HepG2 (cell line): ENCODE measurements around the gene TOPORS. TPM values are rescaled to one million over a fixed set of nuclear protein-coding genes. Genes with fewer than 3 reads are reported as not detected.

Source experiments
- ATF4 ChIP-seq, 2 experiments: fragments of 450-650 bp in 1 of 2; sonication (generic) in 1 of 2; formaldehyde crosslinking; IDR thresholded peaks; 2 replicates each; pipeline versions ENCODE4 v1.5.0 to v1.8.0; 2020 to 2022; ENCODE audit warnings: mild to moderate bottlenecking in 1 of 2, missing genetic modification reagents in 1 of 2
- CTCF ChIP-seq: sonication (generic); formaldehyde crosslinking; IDR thresholded peaks from 2 replicates; pipeline ENCODE4 v1.5.0; 2020; ENCODE audit warnings: mild to moderate bottlenecking, missing genetic modification reagents, moderate library complexity
- FOSL2 ChIP-seq: sonication (generic); formaldehyde crosslinking; IDR thresholded peaks from 2 replicates; pipeline ENCODE4 v1.4.0; 2020; ENCODE audit warnings: missing genetic modification reagents
- GATAD1 ChIP-seq: IDR thresholded peaks from 2 replicates; pipeline ENCODE4 v1.6.1; 2016; ENCODE audit warnings: missing genetic modification reagents, missing compliant biosample characterization
- HNF4A ChIP-seq: sonication (generic); formaldehyde crosslinking; IDR thresholded peaks from 2 replicates; pipeline ENCODE4 v1.4.0; 2020; ENCODE audit warnings: missing genetic modification reagents
- KDM2A ChIP-seq: sonication (generic); formaldehyde crosslinking; IDR thresholded peaks from 2 replicates; pipeline ENCODE4 v1.4.0; 2020; ENCODE audit warnings: low read depth, missing genetic modification reagents, borderline replicate concordance
- MXD3 ChIP-seq: IDR thresholded peaks from 2 replicates; pipeline ENCODE4 v1.6.1; 2016; ENCODE audit warnings: mild to moderate bottlenecking, missing biosample characterization, missing genetic modification reagents
- NFE2L1 ChIP-seq: sonication (generic); formaldehyde crosslinking; IDR thresholded peaks from 2 replicates; pipeline ENCODE4 v1.4.0; 2020; ENCODE audit warnings: missing genetic modification reagents, mild to moderate bottlenecking, borderline replicate concordance
- PITX1 ChIP-seq: sonication (generic); formaldehyde crosslinking; IDR thresholded peaks from 2 replicates; pipeline ENCODE4 v1.5.1; 2020; ENCODE audit warnings: mild to moderate bottlenecking, missing genetic modification reagents
- REXO4 ChIP-seq: sonication (generic); formaldehyde crosslinking; IDR thresholded peaks from 2 replicates; pipeline ENCODE4 v1.8.0; 2022; ENCODE audit warnings: missing genetic modification reagents, mild to moderate bottlenecking, borderline replicate concordance
- SOX13 ChIP-seq, 3 experiments: fragments of 450-650 bp in 1 of 3; sonication (generic) in 1 of 3; formaldehyde crosslinking in 1 of 3; IDR thresholded peaks in 2 of 3; conservative IDR thresholded peaks in 1 of 3; 2 replicates each; pipeline versions ENCODE4 v1.5.0 to v1.6.1; 2016 to 2020; ENCODE audit warnings: antibody characterized with exemption in 1 of 3, mild to moderate bottlenecking in 1 of 3, missing compliant biosample characterization in 1 of 3, missing genetic modification reagents in 1 of 3, moderate library complexity in 1 of 3
- TARDBP ChIP-seq: sonication (generic); formaldehyde crosslinking; IDR thresholded peaks from 2 replicates; pipeline ENCODE4 v1.8.0; 2022; ENCODE audit warnings: mild to moderate bottlenecking, missing genetic modification reagents
- U2AF1 ChIP-seq: fragments of 200-400 bp; formaldehyde crosslinking; optimal IDR thresholded peaks from 2 replicates; pipeline ENCODE3; 2017; ENCODE audit warnings: mild to moderate bottlenecking, low read depth, low read length
- ZNF44 ChIP-seq: sonication (generic); formaldehyde crosslinking; IDR thresholded peaks from 2 replicates; pipeline ENCODE4 v1.5.1; 2020; ENCODE audit warnings: mild to moderate bottlenecking, missing genetic modification reagents
- ZNF552 ChIP-seq: sonication (generic); formaldehyde crosslinking; IDR thresholded peaks from 2 replicates; pipeline ENCODE4 v1.9.0; 2022; ENCODE audit warnings: missing genetic modification reagents, mild to moderate bottlenecking, borderline replicate concordance
- ZNF672 ChIP-seq: sonication (generic); formaldehyde crosslinking; IDR thresholded peaks from 2 replicates; pipeline ENCODE4 v1.8.1; 2022; ENCODE audit warnings: missing genetic modification reagents
- ZNF883 ChIP-seq: sonication (generic); formaldehyde crosslinking; IDR thresholded peaks from 2 replicates; pipeline ENCODE4 v1.5.1; 2020; ENCODE audit warnings: mild to moderate bottlenecking, missing genetic modification reagents; ENCODE audit errors: not compliant biosample characterization
- ZUFSP ChIP-seq: sonication (generic); formaldehyde crosslinking; IDR thresholded peaks from 2 replicates; pipeline ENCODE4 v1.9.0; 2021; ENCODE audit warnings: missing genetic modification reagents, mild to moderate bottlenecking, borderline replicate concordance
- polyA plus RNA-seq, 8 experiments: library from polyadenylated mRNA; depleted of rRNA in 3 of 8; stranded (reverse) in 7 of 8; unstranded in 1 of 8; fragments of >200 nt; fragmentation: Illumina TruSeq in 4 of 8; extraction: Trizol in 4 of 8; gene quantifications; 2 replicates each; pipeline versions ENCODE4 v1.2.1 to v1.2.3, GENCODE V29; 2011 to 2016; ENCODE audit warnings: low read depth in 4 of 8, missing spikeins in 1 of 8, mixed read lengths in 1 of 8; ENCODE audit not compliant: insufficient read depth in 1 of 8
- total RNA-seq, 5 experiments: library from RNA; depleted of rRNA; stranded (reverse); fragments of >200 nt; fragmentation: Illumina TruSeq; extraction: Trizol; gene quantifications; 2 replicates each; pipeline ENCODE4 v1.2.3, GENCODE V29; 2016; ENCODE audit warnings: low read depth in 1 of 5
- TF ChIP-seq, protein P1 (sequence below): sonication (generic); formaldehyde crosslinking; IDR thresholded peaks from 2 replicates; pipeline ENCODE4 v1.4.0; 2020; ENCODE audit warnings: missing genetic modification reagents, borderline replicate concordance
- TF ChIP-seq, protein P2 (sequence below): sonication (generic); formaldehyde crosslinking; IDR thresholded peaks from 2 replicates; pipeline ENCODE4 v1.5.0; 2020; ENCODE audit warnings: missing genetic modification reagents, mild to moderate bottlenecking, borderline replicate concordance

The TOPORS gene
- total and polyA plus RNA-seq, 2 of the 13 experiments (the other 11 are each of a cell fraction or from before 2014, with no cell fraction given): 6.8 to 19.6 TPM

GRCh38 chr9:32571969-32572899, 19.8 kb upstream of the TOPORS start (continued):
- no peak for TF ChIP-seq ZUFSP
- no peak for TF ChIP-seq ATF4 (CRISPR knock-in tag; IDR thresholded peaks at IDR 0.05)
- peak; percentile 47; the same call in 1 of the 2 replicates for TF ChIP-seq FOSL2 (CRISPR knock-in tag)
- TF ChIP-seq NFE2L1: no peak
- TF ChIP-seq GATAD1: peak; percentile 63; the same call in 1 of the 2 replicates
- TF ChIP-seq, protein P1, sequence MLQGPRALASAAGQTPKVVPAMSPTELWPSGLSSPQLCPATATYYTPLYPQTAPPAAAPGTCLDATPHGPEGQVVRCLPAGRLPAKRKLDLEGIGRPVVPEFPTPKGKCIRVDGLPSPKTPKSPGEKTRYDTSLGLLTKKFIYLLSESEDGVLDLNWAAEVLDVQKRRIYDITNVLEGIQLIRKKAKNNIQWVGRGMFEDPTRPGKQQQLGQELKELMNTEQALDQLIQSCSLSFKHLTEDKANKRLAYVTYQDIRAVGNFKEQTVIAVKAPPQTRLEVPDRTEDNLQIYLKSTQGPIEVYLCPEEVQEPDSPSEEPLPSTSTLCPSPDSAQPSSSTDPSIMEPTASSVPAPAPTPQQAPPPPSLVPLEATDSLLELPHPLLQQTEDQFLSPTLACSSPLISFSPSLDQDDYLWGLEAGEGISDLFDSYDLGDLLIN: no peak
- TF ChIP-seq TARDBP (CRISPR knock-in tag): peak; percentile 69; the same call in 1 of the 2 replicates
- no peak for TF ChIP-seq PITX1 (CRISPR knock-in tag)
- peak; percentile 78 for TF ChIP-seq CTCF (CRISPR knock-in tag)
- no peak for TF ChIP-seq U2AF1
- TF ChIP-seq HNF4A (CRISPR knock-in tag): no peak
- no peak for TF ChIP-seq ZNF672
- TF ChIP-seq ZNF44 (CRISPR knock-in tag): no peak
- TF ChIP-seq, protein P2, sequence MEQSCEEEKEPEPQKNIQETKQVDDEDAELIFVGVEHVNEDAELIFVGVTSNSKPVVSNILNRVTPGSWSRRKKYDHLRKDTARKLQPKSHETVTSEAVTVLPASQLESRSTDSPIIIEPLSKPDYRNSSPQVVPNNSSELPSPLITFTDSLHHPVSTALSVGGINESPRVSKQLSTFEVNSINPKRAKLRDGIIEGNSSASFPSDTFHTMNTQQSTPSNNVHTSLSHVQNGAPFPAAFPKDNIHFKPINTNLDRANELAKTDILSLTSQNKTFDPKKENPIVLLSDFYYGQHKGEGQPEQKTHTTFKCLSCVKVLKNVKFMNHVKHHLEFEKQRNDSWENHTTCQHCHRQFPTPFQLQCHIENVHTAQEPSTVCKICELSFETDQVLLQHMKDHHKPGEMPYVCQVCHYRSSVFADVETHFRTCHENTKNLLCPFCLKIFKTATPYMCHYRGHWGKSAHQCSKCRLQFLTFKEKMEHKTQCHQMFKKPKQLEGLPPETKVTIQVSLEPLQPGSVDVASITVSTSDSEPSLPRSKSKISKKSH (CRISPR knock-in tag): no peak
- no peak for TF ChIP-seq ZNF552 (CRISPR knock-in tag)
- TF ChIP-seq ZNF883 (CRISPR knock-in tag): no peak
- TF ChIP-seq KDM2A (CRISPR knock-in tag): no peak
- no peak for TF ChIP-seq SOX13 (IDR thresholded peaks at IDR 0.05)
- TF ChIP-seq SOX13 (CRISPR knock-in tag; conservative IDR thresholded peaks at IDR 0.05 in 1 of 2, IDR thresholded peaks at IDR 0.05 in 1 of 2): no peak
- no peak for TF ChIP-seq REXO4 (CRISPR knock-in tag)
- TF ChIP-seq MXD3 (CRISPR knock-in tag): no peak
